Neural progenitor cell (in vitro differentiated cells): ENCODE measurements around the gene FOXD2. TPM values are rescaled to one million over a fixed set of nuclear protein-coding genes. Genes with fewer than 3 reads are reported as not detected.

ENCODE experiments used
- DNase-seq: peaks from one replicate; pipeline ENCODE4 v3.0.0-alpha.2; 2016; ENCODE audit warnings: low spot score
- H2AFZ ChIP-seq: fragments of 200-600 bp; sonication (generic); replicated peaks from 2 replicates; pipeline ENCODE4 v1.6.1; 2016; ENCODE audit warnings: antibody characterized with exemption
- H3F3A ChIP-seq: fragments of 200-600 bp; sonication (generic); 2 replicates; pipeline ENCODE4 v1.6.1; 2016; ENCODE audit warnings: antibody characterized with exemption, low read depth
- H3K27ac ChIP-seq: fragments of 200-600 bp; sonication (generic); 2 replicates; pipeline ENCODE4 v1.5.1; 2016; ENCODE audit warnings: mild to moderate bottlenecking
- H3K27me3 ChIP-seq: fragments of 200-600 bp; sonication (generic); 2 replicates; pipeline ENCODE4 v1.6.1; 2016; ENCODE audit warnings: mild to moderate bottlenecking, moderate library complexity
- H3K36me3 ChIP-seq: fragments of 200-600 bp; sonication (generic); 2 replicates; pipeline ENCODE4 v1.5.1; 2016
- H3K4me1 ChIP-seq: fragments of 200-600 bp; sonication (generic); 2 replicates; pipeline ENCODE4 v1.6.1; 2016; ENCODE audit warnings: mixed run types
- H3K4me2 ChIP-seq: fragments of 200-600 bp; sonication (generic); 2 replicates; pipeline ENCODE4 v1.6.1; 2016
- H3K4me3 ChIP-seq: fragments of 200-600 bp; sonication (generic); 2 replicates; pipeline ENCODE4 v1.5.1; 2016
- H3K79me2 ChIP-seq: fragments of 200-600 bp; sonication (generic); 2 replicates; pipeline ENCODE4 v1.6.1; 2016; ENCODE audit warnings: low read depth
- H3K9ac ChIP-seq: fragments of 200-600 bp; sonication (generic); 2 replicates; pipeline ENCODE4 v1.6.1; 2016
- H3K9me3 ChIP-seq: fragments of 200-600 bp; sonication (generic); 2 replicates; pipeline ENCODE4 v1.5.1; 2016; ENCODE audit warnings: low read depth
- H4K20me1 ChIP-seq: fragments of 200-600 bp; sonication (generic); 2 replicates; pipeline ENCODE4 v1.6.1; 2016; ENCODE audit warnings: low read depth
- H3K27ac Mint-ChIP-seq: 3 replicates; pipeline ENCODE4 v1.8.0; 2021; ENCODE audit warnings: mixed read lengths
- H3K27me3 Mint-ChIP-seq: 2 replicates; pipeline ENCODE4 v1.8.0; 2022; ENCODE audit warnings: low read depth, mild to moderate bottlenecking, inconsistent platforms, moderate library complexity, mixed read lengths; ENCODE audit not compliant: insufficient read depth
- H3K36me3 Mint-ChIP-seq: 3 replicates; pipeline ENCODE4 v1.8.0; 2021; ENCODE audit warnings: mixed read lengths
- H3K4me1 Mint-ChIP-seq: 3 replicates; pipeline ENCODE4 v1.8.0; 2021; ENCODE audit warnings: mixed read lengths
- H3K4me3 Mint-ChIP-seq: 3 replicates; pipeline ENCODE4 v1.8.0; 2021; ENCODE audit warnings: mild to moderate bottlenecking, moderate library complexity, mixed read lengths
- H3K9me3 Mint-ChIP-seq: 3 replicates; pipeline ENCODE4 v1.8.0; 2020; ENCODE audit warnings: mixed read lengths
- EZH2 ChIP-seq: fragments of 200-600 bp; sonication (generic); IDR thresholded peaks from 2 replicates; pipeline ENCODE4 v1.6.1; 2017; ENCODE audit warnings: antibody characterized with exemption, mild to moderate bottlenecking, moderate library complexity
- EZH2phosphoT487 ChIP-seq: fragments of 200-600 bp; sonication (generic); IDR thresholded peaks from 2 replicates; pipeline ENCODE4 v1.6.1; 2017; ENCODE audit warnings: antibody characterized with exemption
- total RNA-seq: library from RNA; depleted of rRNA; stranded (reverse); fragments of >200 nt; gene quantifications from 2 replicates; pipeline ENCODE4 v1.2.3, GENCODE V29; 2015; ENCODE audit warnings: low replicate concordance
- TF ChIP-seq, protein P1 (sequence below): fragments of 200-600 bp; sonication (generic); IDR thresholded peaks from 2 replicates; pipeline ENCODE4 v1.5.1; 2017; ENCODE audit warnings: antibody characterized with exemption, mild to moderate bottlenecking

The FOXD2 gene
- total RNA-seq, 1 donor from 2014 or later, result 0.32 TPM

GRCh38 chr1:47436304-47436978 lies 1.4 kb upstream of the FOXD2 start:
- Histone ChIP-seq H3K27ac (no peak overlapping the region), H3K4me2 (peak overlapping the region; percentile 80), H3K79me2 (no peaks in the 10 kb centered on the region), H3K4me3 (peak overlapping the region; percentile 70), H3K4me1 (peaks cover 24% of the 10 kb centered on the region), H3F3A (peaks cover 36% of the 10 kb centered on the region), H3K9me3 (no peaks in the 10 kb centered on the region), H2AFZ (peak overlapping the region; percentile 89), H4K20me1 (peaks cover 59% of the 10 kb centered on the region), H3K36me3 (no peaks in the 10 kb centered on the region), H3K9ac (no peak overlapping the region), H3K27me3 (peaks cover 100% of the 10 kb centered on the region)
- peaks cover 34% of the 10 kb centered on the region for H3K4me1 Mint-ChIP-seq
- TF ChIP-seq, protein P1, sequence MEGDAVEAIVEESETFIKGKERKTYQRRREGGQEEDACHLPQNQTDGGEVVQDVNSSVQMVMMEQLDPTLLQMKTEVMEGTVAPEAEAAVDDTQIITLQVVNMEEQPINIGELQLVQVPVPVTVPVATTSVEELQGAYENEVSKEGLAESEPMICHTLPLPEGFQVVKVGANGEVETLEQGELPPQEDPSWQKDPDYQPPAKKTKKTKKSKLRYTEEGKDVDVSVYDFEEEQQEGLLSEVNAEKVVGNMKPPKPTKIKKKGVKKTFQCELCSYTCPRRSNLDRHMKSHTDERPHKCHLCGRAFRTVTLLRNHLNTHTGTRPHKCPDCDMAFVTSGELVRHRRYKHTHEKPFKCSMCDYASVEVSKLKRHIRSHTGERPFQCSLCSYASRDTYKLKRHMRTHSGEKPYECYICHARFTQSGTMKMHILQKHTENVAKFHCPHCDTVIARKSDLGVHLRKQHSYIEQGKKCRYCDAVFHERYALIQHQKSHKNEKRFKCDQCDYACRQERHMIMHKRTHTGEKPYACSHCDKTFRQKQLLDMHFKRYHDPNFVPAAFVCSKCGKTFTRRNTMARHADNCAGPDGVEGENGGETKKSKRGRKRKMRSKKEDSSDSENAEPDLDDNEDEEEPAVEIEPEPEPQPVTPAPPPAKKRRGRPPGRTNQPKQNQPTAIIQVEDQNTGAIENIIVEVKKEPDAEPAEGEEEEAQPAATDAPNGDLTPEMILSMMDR, result peak; percentile 94
- TF ChIP-seq EZH2 (peak; percentile 79), EZH2phosphoT487 (peak; percentile 50)
- no peaks in the 10 kb centered on the region for H3K9me3 Mint-ChIP-seq
- peak; percentile 89 for DNase-seq
- peak overlapping the region; percentile 82 for H3K4me3 Mint-ChIP-seq
- H3K36me3 Mint-ChIP-seq, result no peaks in the 10 kb centered on the region
- no peak overlapping the region for H3K27ac Mint-ChIP-seq
- peaks cover 55% of the 10 kb centered on the region for H3K27me3 Mint-ChIP-seq

GRCh38 chr1:47436979-47437446 lies 831 bp upstream of the FOXD2 start:
- peaks cover 34% of the 10 kb centered on the region for H3K4me1 Mint-ChIP-seq
- TF ChIP-seq EZH2 (peak; percentile 84), EZH2phosphoT487 (peak; percentile 80)
- TF ChIP-seq, protein P1, result no peak
- peak overlapping the region; percentile 80 for H3K4me2 ChIP-seq
- H3K27ac Mint-ChIP-seq, result no peak overlapping the region
- no peak overlapping the region for H3K9ac ChIP-seq
- no peaks in the 10 kb centered on the region for H3K36me3 Mint-ChIP-seq
- peaks cover 100% of the 10 kb centered on the region for H3K27me3 ChIP-seq
- no peaks in the 10 kb centered on the region for H3K36me3 ChIP-seq
- H3K9me3 Mint-ChIP-seq, result no peaks in the 10 kb centered on the region
- H3K27me3 Mint-ChIP-seq, result peaks cover 50% of the 10 kb centered on the region
- no peaks in the 10 kb centered on the region for H3K79me2 ChIP-seq
- H3K9me3 ChIP-seq, result no peaks in the 10 kb centered on the region
- peak overlapping the region; percentile 70 for H3K4me3 ChIP-seq
- peak overlapping the region; percentile 89 for H2AFZ ChIP-seq
- no peak overlapping the region for H3K27ac ChIP-seq
- peaks cover 24% of the 10 kb centered on the region for H3K4me1 ChIP-seq
- peak; percentile 58 for DNase-seq
- peaks cover 36% of the 10 kb centered on the region for H3F3A ChIP-seq
- peak overlapping the region; percentile 82 for H3K4me3 Mint-ChIP-seq
- H4K20me1 ChIP-seq, result peaks cover 65% of the 10 kb centered on the region

- peak; percentile 45 for DNase-seq
- H3K4me2 ChIP-seq, result peak overlapping the region; percentile 80
- H3K27me3 Mint-ChIP-seq, result peaks cover 39% of the 10 kb centered on the region
Measured at GRCh38 chr1:47438165-47439016, 547 bp downstream of the FOXD2 start.

More at GRCh38 chr1:47438165-47439016, 547 bp downstream of the FOXD2 start:
- Histone ChIP-seq H3K9ac (no peak overlapping the region), H3K4me1 (peaks cover 17% of the 10 kb centered on the region), H3K4me3 (peak overlapping the region; percentile 70), H4K20me1 (peaks cover 70% of the 10 kb centered on the region), H3K9me3 (no peaks in the 10 kb centered on the region), H3K36me3 (no peaks in the 10 kb centered on the region), H3K27ac (no peak overlapping the region), H3K27me3 (peaks cover 100% of the 10 kb centered on the region), H3F3A (peaks cover 43% of the 10 kb centered on the region), H2AFZ (peak overlapping the region; percentile 30), H3K79me2 (no peaks in the 10 kb centered on the region)
- peaks cover 24% of the 10 kb centered on the region for H3K4me1 Mint-ChIP-seq
- no peaks in the 10 kb centered on the region for H3K9me3 Mint-ChIP-seq
- H3K36me3 Mint-ChIP-seq, result no peaks in the 10 kb centered on the region
- H3K4me3 Mint-ChIP-seq, result peak overlapping the region; percentile 67
- TF ChIP-seq EZH2 (peak; percentile 99), EZH2phosphoT487 (peak; percentile 98)
- TF ChIP-seq, protein P1, result no peak
- H3K27ac Mint-ChIP-seq, result no peak overlapping the region
